ENCODE measurements around the gene PCDHGC5.

DNA sequence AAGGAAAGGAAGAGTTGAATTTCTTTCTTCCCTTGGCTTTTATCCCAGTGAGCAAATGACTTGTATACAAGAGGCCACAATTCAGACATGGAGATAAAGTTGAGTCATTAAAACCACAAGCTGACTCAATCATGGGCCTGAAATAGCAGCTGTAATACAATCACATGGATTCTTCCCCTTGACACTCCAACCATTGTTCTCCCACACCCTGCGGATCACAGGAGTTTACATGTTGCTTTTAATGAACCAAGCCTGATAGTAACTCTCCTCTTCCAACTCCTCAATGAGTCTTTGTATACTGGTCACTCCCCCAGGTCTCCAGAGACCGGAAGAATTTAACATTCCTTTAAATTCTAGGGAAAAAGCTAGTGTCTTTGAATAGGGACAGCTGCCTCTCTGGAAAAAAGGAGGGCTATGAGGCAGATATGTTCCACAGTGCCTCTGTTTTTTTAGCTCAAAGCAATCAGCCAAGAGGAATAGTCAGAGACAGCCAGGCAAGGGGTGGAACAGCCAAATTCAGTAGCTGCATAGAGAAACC is 32.4 kb downstream of the PCDHGC5 start:
- TF ChIP-seq CTCF (IDR thresholded peaks at IDR 0.05), result no peak
- TF ChIP-seq EZH2 (IDR thresholded peaks at IDR 0.05), result no peak
- no peak for TF ChIP-seq EZH2phosphoT487 (IDR thresholded peaks at IDR 0.05)

Measured in neural progenitor cell (in vitro differentiated cells).